ENCODE data around the gene CTDSPL2.
A peak's percentile ranks its signal among the peaks of the same experiment; 100 is the strongest.
"Not testable (repeated sequence)": the region's sequence is repeated elsewhere in the genome, so short reads cannot be mapped to it uniquely, and the experiment has no call there.

CTDSPL2 gene

GRCh38 chr15:44525018-44525417 lies 97.6 kb downstream of the CTDSPL2 start:
- CTCF ChIA-PET, result no interaction called here

GRCh38 chr15:44527241-44527640 lies 99.8 kb downstream of the CTDSPL2 start:
- no peak for TF ChIP-seq CTCF (conservative IDR thresholded peaks at IDR 0.05; ENCODE audit: low read depth)
- POLR2A ChIA-PET (ENCODE audit: low non-redundant PET), result interaction anchor here (0.5 kb wide), 1 partner anchor 132 kb away, joined by 4 read pairs; no protein-coding TSS in a partner anchor
- no peak for DNase-seq (ENCODE audit: low spot score)
- no peak overlapping the region for H3K27ac ChIP-seq
- CTCF ChIA-PET, result no interaction called here

More at GRCh38 chr15:44525018-44525417, 97.6 kb downstream of the CTDSPL2 start:
- DNase-seq (ENCODE audit: low spot score), result no peak
- POLR2A ChIA-PET (ENCODE audit: low non-redundant PET), result no interaction called here
- TF ChIP-seq CTCF (conservative IDR thresholded peaks at IDR 0.05; ENCODE audit: low read depth), result no peak
- no peak overlapping the region for H3K27ac ChIP-seq

- ChIA-PET CTCF (interaction anchor here (0.7 kb wide), 2 partner anchors 16 to 85 kb away, joined by 3 to 4 read pairs; no protein-coding TSS in a partner anchor), POLR2A (ENCODE audit: low non-redundant PET) (no interaction called here)
- H3K27ac ChIP-seq, result no peak overlapping the region
- DNase-seq (ENCODE audit: low spot score), result no peak
- no peak for TF ChIP-seq CTCF (conservative IDR thresholded peaks at IDR 0.05; ENCODE audit: low read depth)
Measured at GRCh38 chr15:44529864-44530604, 102.6 kb downstream of the CTDSPL2 start.

- DNase-seq (ENCODE audit: low spot score), result no peak
- TF ChIP-seq CTCF (conservative IDR thresholded peaks at IDR 0.05; ENCODE audit: low read depth), result no peak
- ChIA-PET CTCF (interaction anchor here (0.7 kb wide), 2 partner anchors 16 to 85 kb away, joined by 3 to 4 read pairs; no protein-coding TSS in a partner anchor), POLR2A (ENCODE audit: low non-redundant PET) (no interaction called here)
- no peak overlapping the region for H3K27ac ChIP-seq
Measured at GRCh38 chr15:44530653-44531052, 103.2 kb downstream of the CTDSPL2 start.

GRCh38 chr15:44532275-44532674 lies 104.8 kb downstream of the CTDSPL2 start:
- peak overlapping the region; percentile 28 for H3K27ac ChIP-seq
- CTCF ChIA-PET; DNase-seq (ENCODE audit: low spot score); POLR2A ChIA-PET (ENCODE audit: low non-redundant PET): not testable (repeated sequence)

- DNase-seq (ENCODE audit: low spot score), result no peak
- POLR2A ChIA-PET (ENCODE audit: low non-redundant PET), result no interaction called here
- peak overlapping the region; percentile 28 for H3K27ac ChIP-seq
- CTCF ChIA-PET, result no interaction called here
- 0 out of 2 replicates have a peak, but pooled peaks have one; percentile 19 for TF ChIP-seq CTCF (conservative IDR thresholded peaks at IDR 0.05; ENCODE audit: low read depth)
Measured at GRCh38 chr15:44532689-44533088, 105.3 kb downstream of the CTDSPL2 start.

- H3K27ac ChIP-seq, result peak overlapping the region; percentile 100
- ChIA-PET POLR2A (ENCODE audit: low non-redundant PET) (no interaction called here), CTCF (no interaction called here)
Measured at GRCh38 chr15:44535092-44535491, 107.7 kb downstream of the CTDSPL2 start.

More at GRCh38 chr15:44535092-44535491, 107.7 kb downstream of the CTDSPL2 start:
- TF ChIP-seq CTCF (conservative IDR thresholded peaks at IDR 0.05; ENCODE audit: low read depth), result no peak
- no peak for DNase-seq (ENCODE audit: low spot score)

All from RWPE1 (cell line).